GM21786 (cell line): ENCODE results near the gene ACACB.

Experiments
- ATAC-seq: cut with Tn5 transposase; IDR thresholded peaks from one replicate; pipeline ENCODE4 v1.9.1; 2021; ENCODE audit not compliant: unreplicated experiment

Gene ACACB

GRCh38 chr12:109115758-109116610 lies at the start of gene ACACB:
ACACB (plus strand) TSS chr12:109116587; CDS start chr12:109139406, 22,819 bp downstream.
- no peak for ATAC-seq

GRCh38 chr12:109069307-109070271 lies 46.8 kb upstream of the ACACB start:
- ATAC-seq = no peak

- ATAC-seq = no peak
Measured at GRCh38 chr12:109074866-109075265, 41.5 kb upstream of the ACACB start.

- ATAC-seq = no peak
Measured at GRCh38 chr12:109082751-109083150, 33.6 kb upstream of the ACACB start.

- no peak for ATAC-seq
Measured at GRCh38 chr12:109084425-109084824, 32.0 kb upstream of the ACACB start.

GRCh38 chr12:109085590-109085989 lies 30.8 kb upstream of the ACACB start:
- no peak for ATAC-seq

- ATAC-seq = no peak
Measured at GRCh38 chr12:109087250-109087649, 29.1 kb upstream of the ACACB start.

- no peak for ATAC-seq
Measured at GRCh38 chr12:109088818-109089217, 27.6 kb upstream of the ACACB start.

- no peak for ATAC-seq
Measured at GRCh38 chr12:109089683-109090082, 26.7 kb upstream of the ACACB start.

GRCh38 chr12:109092497-109093021 lies 23.8 kb upstream of the ACACB start:
- ATAC-seq = no peak

GRCh38 chr12:109093022-109093918 lies 23.1 kb upstream of the ACACB start, which contains the start of gene ALKBH2:
ALKBH2 (minus strand) TSS chr12:109093472; CDS start chr12:109092786, 686 bp downstream.
- peak; percentile 66 for ATAC-seq

GRCh38 chr12:109097140-109097434 lies 19.3 kb upstream of the ACACB start:
- no peak for ATAC-seq

GRCh38 chr12:109097435-109098182 lies 18.8 kb upstream of the ACACB start, which contains the start of gene UNG:
UNG (plus strand) TSS chr12:109097597; CDS start chr12:109097680, 83 bp downstream.
- peak; percentile 92 for ATAC-seq

GRCh38 chr12:109098183-109098604 lies 18.2 kb upstream of the ACACB start:
- ATAC-seq = peak; percentile 25

GRCh38 chr12:109098651-109099050 lies 17.7 kb upstream of the ACACB start:
- no peak for ATAC-seq

- no peak for ATAC-seq
Measured at GRCh38 chr12:109099431-109100020, 16.9 kb upstream of the ACACB start.

- ATAC-seq = no peak
Measured at GRCh38 chr12:109100741-109101140, 15.6 kb upstream of the ACACB start.

GRCh38 chr12:109102491-109102890 lies 13.9 kb upstream of the ACACB start:
- ATAC-seq = no peak

GRCh38 chr12:109105176-109105575 lies 11.2 kb upstream of the ACACB start:
- no peak for ATAC-seq
